Stimulated activated CD8-positive, alpha-beta memory T cell treated with anti-CD3 and anti-CD28 coated beads, Interleukin-12 subunit alpha, Interleukin-12 subunit beta, amount 100 ng/mL, for 24 hours (primary cell): ENCODE data around the gene COX11.

Experiments
- DNase-seq: peaks from one replicate; pipeline ENCODE4 v3.0.0-alpha.2; 2020; ENCODE audit errors: extremely low read depth

COX11 gene

GRCh38 chr17:54968262-54968987 lies at the start of gene COX11, which contains the start of gene STXBP4:
Gene COX11, minus strand, starts transcription at chr17:54968654. Its CDS starts 8 bp downstream, at chr17:54968646.
Gene STXBP4, plus strand, starts transcription at chr17:54968765. Its CDS starts 17,455 bp downstream, at chr17:54986220.
- DNase-seq, result peak; percentile 81

- DNase-seq, result no peak
Observed at GRCh38 chr17:55005520-55005919, 37.1 kb upstream of the COX11 start.

GRCh38 chr17:55004484-55004883 lies 36.0 kb upstream of the COX11 start:
- no peak for DNase-seq

- no peak for DNase-seq
Observed at GRCh38 chr17:55002458-55002857, 34.0 kb upstream of the COX11 start.

GRCh38 chr17:54996441-54996840 lies 28.0 kb upstream of the COX11 start:
- DNase-seq, result no peak

GRCh38 chr17:54992797-54993639 lies 24.6 kb upstream of the COX11 start:
- DNase-seq, result no peak

GRCh38 chr17:54991567-54991966 lies 23.1 kb upstream of the COX11 start:
- DNase-seq, result no peak

- DNase-seq, result no peak
Observed at GRCh38 chr17:54990118-54990517, 21.7 kb upstream of the COX11 start.

GRCh38 chr17:54985476-54985875 lies 17.0 kb upstream of the COX11 start:
- no peak for DNase-seq

GRCh38 chr17:54983260-54983659 lies 14.8 kb upstream of the COX11 start:
- DNase-seq, result no peak

GRCh38 chr17:54982399-54982798 lies 13.9 kb upstream of the COX11 start:
- DNase-seq, result no peak

- DNase-seq, result no peak
Observed at GRCh38 chr17:54980375-54980774, 11.9 kb upstream of the COX11 start.

- DNase-seq, result no peak
Observed at GRCh38 chr17:54979657-54980056, 11.2 kb upstream of the COX11 start.

- no peak for DNase-seq
Observed at GRCh38 chr17:54977744-54978143, 9.3 kb upstream of the COX11 start.

- DNase-seq, result no peak
Observed at GRCh38 chr17:54976316-54976715, 7.9 kb upstream of the COX11 start.

- DNase-seq, result no peak
Observed at GRCh38 chr17:54974759-54975158, 6.3 kb upstream of the COX11 start.

GRCh38 chr17:54972406-54973138 lies 4.1 kb upstream of the COX11 start:
- DNase-seq, result no peak

- DNase-seq, result no peak
Observed at GRCh38 chr17:54971901-54972300, 3.4 kb upstream of the COX11 start.

- DNase-seq, result no peak
Observed at GRCh38 chr17:54971147-54971546, 2.7 kb upstream of the COX11 start.

GRCh38 chr17:54969658-54970572 lies 1.5 kb upstream of the COX11 start:
- no peak for DNase-seq

- DNase-seq, result no peak
Observed at GRCh38 chr17:54968988-54969332, 506 bp upstream of the COX11 start.
